Activated CD4-positive, alpha-beta T cell treated with anti-CD3 and anti-CD28 coated beads, Interleukin-10, Interleukin-2, amounts not matched to agents 100 ng/mL and 50 ng/mL, durations not matched to agents 16 hours and 8 hours (primary cell): ENCODE results near the gene OTOR.

Source experiments
- DNase-seq: peaks from one replicate; pipeline ENCODE4 v3.0.0-alpha.2; 2020

OTOR gene, protein sequence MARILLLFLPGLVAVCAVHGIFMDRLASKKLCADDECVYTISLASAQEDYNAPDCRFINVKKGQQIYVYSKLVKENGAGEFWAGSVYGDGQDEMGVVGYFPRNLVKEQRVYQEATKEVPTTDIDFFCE

DNA sequence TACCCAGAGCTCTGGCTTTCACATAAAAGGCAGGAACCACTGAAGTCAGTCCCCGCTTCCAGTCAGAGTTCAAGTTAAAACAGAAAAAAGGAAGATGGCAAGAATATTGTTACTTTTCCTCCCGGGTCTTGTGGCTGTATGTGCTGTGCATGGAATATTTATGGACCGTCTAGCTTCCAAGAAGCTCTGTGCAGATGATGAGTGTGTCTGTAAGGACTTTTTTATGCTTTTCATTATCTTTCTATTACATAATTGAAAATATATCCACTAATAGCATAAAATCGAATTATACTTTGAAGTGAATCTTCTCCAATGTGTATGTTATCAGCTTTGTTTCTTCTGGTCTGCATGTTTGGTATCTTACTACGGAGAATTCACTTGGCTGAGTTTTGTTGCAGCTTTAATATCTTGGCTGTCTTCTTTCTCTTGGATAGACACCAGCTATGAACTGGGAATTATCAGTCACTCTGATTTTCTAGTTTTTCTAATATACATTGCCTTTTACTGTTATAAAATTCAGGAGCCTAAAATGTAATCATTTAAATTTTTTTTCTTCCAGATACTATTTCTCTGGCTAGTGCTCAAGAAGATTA lies at the start of gene OTOR:
Gene OTOR (plus strand): TSS at position 51 of the 593 bp plus-strand sequence. CDS start 44 bp downstream, at position 95.
- no peak for DNase-seq

DNA sequence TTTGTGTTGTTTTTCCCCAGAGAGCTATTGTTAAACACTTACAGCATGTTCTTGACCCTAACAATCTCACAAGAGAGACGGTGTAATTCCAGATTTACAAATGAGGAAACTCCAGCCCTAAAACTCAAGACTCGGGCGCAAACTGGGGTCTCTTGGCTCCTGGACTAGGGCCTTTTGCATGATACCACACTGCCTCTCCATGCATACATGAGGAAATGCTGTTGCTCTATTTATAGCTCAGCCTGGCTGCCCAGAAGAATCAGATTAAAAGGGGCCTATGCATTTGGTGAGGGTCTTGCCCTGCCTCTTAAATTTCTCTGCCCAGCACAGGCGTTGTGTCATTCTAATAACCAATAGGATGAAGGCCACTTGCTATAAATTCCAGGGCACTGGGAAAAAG lies 48.9 kb upstream of the OTOR start:
- no peak for DNase-seq

DNA sequence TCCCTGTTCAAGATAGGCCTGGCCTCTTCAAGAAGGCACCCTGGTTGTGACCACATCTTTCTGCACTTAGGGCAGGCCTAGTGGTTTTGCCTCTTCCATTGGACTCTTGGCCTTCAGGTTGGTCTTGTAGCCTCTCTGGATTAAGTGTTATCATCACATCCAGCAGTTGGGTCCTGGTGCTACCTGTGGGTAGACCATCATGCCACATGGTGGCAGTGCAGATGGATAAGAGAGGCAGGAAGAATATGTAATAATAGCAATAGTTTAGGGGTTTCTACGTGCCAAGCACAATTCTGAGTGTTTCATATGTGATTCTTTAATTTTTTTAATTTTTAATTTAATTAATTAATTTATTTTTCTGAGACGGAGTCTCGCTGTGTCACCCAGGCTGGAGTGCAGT lies 46.9 kb upstream of the OTOR start:
- peak; percentile 25 for DNase-seq

DNA sequence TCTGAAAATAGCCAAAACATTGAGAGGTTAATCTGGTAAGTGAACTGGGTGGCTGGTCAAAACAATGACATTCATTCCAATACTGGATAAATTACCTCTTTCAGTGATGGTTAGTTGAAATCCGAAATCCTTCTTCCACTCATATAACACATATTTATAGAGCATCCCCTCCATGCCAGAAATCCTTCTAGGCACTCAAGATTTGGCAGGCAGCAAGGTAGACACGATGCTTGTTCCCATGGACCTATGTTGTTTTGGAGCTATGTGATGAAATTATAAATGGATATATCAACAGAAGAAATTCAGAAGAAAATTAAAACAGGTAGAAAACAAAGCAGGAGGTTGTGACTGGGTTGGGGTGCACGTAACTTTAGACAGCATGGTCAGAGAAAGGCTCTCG lies 44.6 kb upstream of the OTOR start:
- no peak for DNase-seq

DNA sequence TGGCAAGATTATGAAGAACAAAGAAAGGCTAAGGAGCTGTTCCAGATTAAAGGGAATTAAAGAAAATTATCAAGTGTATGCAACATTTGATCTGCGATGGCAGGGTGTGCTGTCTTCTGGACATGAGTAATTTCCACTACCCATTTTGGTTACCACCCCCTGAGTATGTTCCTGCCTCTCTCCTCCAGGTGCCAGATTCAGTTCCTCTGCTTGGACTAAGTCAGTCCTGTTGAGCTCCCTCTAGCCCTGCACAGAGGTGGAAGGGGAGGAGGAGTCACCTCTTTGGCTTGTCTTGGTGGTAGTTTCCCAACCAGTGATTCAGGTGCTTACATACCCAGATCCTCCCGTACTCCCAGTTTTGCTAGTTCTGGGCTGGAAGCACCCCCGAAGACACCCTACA lies 40.5 kb upstream of the OTOR start:
- no peak for DNase-seq

DNA sequence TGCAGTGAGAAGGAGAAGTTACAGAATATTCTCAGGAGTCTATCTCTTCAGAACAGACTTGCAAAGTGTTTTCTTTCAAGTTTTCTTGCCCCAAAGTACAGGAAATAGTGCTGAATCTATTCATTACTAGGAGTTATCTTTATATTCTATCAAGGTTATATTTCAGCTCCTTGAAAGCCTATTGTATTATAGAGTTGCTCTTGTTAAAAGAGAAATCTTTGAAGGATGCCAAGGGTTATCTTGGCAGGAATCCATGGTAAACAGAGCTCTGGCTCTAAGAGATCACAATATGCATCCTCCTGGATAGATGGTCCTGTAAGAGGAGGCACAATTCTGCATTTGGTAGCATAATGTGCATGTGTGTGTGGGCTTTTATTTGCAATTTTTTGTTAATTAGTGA lies 39.6 kb upstream of the OTOR start:
- DNase-seq = no peak

DNA sequence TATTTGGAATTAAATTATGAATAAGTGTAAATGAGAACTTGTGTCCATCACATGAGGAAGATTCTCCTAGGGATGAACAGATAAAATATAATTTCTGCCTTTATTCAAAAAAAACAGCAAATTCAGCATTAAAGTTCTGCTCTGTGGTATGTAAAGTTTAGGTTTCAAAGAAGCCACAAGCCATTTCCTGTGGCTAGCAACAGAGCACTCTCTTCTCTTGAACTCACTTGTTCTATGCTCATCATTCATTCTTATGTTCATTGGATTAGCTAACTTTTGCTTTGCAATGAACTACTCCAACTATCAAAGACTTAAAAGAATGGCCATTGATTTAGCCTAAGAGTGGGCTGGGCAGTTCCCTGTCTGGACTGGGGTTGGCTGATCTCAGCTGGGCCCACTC lies 39.1 kb upstream of the OTOR start:
- DNase-seq = peak; percentile 51

DNA sequence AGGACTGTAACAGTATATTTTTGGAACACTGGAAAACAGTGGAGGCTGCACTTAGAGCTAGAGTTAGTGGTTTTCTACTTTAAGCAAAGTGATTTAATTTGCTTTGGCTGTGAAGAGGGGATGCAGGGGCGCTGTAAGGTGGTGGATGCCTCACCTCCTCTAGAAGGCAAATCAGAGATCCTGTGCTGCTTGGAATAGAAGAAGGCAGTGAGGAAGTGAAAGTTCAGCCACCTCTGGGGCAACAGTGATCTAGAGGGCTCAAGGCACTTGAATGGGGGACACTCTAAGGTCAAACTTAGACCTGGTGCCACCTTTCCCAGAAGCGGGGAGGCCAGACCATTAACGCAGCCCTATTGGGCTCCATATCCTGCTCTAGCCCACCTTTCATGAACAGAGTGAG lies 37.4 kb upstream of the OTOR start:
- no peak for DNase-seq

DNA sequence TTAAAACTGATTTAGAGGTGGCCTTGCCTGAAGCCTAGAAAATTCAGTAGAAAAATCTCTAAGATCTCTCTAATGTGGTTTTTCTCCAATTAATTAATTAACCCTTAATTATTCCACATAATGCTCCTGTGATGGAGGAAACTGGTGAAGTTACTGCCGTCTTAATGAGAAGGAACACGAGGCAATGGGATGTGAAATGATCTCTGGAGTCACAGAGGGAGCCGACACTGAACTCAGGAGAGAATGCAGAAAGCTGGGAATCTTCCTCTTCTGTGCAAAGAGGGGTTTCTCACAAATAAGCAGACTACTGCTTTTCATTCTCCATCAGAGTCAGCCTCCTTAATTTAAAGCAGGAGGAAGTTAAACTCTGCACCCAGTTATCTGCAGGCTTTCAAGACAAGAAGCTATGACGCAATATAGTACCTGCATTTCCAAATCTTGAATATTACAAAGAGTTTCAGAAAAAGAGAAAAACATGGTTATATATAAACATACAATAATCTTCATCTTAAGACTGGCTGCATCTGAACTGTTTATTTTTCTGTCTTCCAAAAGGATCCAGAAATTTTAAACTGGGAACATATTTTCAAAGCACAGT lies 36.4 kb upstream of the OTOR start:
- DNase-seq = no peak

DNA sequence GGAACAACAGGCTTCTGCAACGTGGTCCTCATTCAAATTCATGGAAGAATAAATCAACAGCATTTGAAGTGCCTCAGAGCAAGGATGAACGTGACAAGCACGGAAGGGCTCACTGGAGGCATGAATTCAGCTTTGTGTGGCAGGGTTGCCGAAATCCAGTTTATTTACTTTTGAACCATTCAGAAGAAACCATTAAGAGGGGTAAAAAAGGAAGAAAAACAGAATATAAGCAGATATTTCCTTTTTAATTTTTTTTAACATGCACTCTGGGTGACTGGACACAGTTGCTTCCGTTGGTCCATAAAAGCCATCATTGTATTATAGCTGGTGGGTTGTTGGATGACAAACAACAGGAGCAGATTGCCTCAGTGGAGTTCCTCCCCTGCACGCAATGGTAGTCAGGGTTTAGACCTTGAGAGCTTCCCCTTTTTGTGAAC lies 35.6 kb upstream of the OTOR start:
- no peak for DNase-seq

DNA sequence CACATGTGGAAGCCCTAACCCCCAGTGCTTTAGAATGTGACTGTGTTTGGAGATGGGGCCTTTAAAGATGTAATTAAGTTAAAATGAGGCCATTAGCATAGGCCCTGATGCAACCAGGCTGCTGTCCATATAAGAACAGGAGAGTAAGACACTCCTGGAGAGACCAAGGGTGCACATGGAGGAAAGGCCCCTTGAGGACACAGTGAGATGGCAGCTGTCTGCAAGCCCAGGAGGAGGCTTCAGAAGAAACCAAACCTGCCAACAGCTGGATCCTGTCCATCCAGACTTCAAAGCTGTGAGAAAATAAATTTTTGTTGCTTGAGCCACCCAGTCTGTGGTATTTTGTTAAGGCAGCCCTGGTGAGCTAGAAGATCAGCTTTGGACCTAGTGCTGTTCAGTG lies 35.1 kb upstream of the OTOR start:
- no peak for DNase-seq

DNA sequence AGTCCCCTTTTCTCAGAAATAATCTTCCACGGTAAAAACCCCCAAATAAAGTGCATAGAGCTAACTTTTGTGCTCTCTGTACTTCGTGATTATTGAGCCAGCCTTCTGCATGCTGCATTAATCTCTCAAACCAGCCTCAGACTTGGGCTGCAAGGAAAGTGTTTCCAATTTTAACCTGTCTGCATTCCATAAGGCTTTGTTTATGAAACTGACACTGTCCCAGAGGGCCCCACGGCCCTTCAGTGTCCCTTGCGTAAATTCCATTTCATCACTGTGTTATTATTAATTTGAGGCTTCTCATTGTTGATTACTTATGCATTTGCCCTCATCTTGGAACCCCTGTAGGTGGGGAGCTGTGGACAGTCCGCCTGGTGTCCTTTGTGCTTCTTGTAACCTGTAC lies 33.9 kb upstream of the OTOR start:
- DNase-seq = no peak

DNA sequence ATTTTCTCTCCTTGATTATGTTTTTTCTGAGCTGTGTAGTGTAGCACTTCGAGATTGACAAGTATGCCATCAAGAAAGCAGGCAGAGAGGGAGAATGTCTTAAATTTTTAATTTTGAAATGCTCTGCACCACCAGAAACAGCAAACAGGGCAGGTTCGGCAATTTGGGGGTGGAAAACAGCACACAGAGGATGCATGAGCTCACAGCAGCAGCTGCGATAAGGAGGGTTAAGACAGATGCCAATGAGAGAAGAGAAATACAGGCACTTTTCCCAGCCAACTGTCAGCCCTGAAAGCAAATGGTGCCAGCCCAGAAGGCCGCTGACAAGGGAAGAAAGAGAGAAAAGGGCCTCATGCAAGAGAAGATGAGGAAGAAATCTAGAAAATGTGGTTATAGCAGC lies 33.4 kb upstream of the OTOR start:
- no peak for DNase-seq

DNA sequence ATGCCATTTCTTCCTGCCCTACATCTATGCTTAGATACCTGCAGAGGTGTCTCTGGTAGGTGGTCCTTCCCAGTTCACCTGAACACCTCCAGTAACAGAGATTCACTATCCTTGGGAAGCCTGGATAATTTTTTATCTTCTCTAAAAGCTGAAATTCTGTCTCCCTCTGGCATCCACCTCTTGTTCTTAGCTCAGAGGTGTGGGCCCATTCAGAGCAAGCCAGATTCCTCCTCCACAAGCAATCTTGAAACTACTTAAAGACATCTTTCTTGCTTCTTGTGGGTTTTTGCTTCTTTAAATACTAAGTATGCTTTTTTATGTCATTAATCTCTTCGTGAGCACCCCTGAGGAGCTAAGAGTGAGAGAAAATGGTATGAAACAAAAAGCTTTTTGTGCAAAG lies 28.7 kb upstream of the OTOR start:
- DNase-seq = no peak

DNA sequence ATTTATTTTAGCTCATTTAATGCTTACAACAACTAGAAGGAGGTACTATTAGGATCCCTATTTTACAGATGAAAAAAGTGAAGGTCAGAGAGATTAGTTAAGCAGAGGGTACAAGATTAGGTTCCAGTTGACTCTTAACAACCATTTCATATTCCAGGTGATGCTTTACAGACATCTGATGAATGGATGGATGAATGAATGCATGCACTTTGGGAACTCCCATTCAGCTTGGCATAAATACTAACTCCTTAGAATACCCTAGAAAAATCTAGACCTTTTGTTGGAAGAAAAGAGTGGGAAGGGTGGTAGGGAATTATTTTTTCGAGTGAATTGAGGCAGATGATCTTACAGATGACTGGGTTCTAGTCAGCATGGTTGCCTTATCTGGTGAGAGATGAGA lies 19.1 kb upstream of the OTOR start:
- no peak for DNase-seq

DNA sequence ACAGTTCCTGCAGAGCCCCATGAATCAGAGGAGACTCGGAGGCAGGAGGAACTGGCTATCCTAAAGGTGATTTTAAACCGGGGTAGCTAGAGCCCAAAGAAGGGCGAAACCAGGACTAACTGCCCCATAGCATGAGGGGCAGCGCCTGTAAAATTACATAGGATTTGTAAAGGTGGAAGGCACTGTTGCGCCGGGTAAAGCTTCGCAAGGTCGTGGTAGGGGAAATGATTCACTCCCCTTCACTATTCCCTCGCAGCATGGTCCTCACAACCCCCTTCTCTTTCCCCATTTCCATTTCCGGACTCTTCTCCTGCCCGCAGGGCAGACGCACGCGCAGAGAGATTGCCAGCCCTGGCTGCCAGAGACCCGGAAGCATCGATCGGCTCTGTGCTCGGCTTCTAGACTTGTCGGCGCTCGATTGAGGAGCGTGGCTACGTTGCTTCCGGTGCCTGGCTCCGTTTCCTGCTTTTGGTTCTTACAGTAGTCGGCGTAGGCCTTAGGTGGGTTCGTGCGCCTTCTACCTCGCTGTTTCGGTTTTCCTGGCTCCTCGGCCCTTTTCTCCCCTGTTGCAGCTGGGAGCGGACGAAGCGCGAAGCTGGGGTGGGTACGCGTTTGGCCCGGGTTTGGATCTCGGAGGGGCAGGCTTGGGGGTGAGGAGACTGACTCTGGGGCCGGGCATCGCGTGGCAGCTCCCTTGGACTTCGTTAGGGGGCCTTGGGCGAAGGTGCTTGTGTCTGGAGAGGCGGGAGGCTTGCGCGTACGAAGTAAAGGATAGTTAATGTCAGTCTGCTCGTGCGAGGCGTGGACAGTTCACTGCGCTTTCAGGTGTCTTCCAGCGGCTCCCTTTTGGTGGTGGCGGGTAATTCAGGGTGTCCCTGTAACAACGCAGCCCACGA lies 18.3 kb upstream of the OTOR start, which contains the start of gene SNRPB2:
Gene SNRPB2 (plus strand): TSS at position 462 of the 896 bp plus-strand sequence. CDS start 1,677 bp downstream, outside the sequence.
- peak; percentile 95 for DNase-seq

DNA sequence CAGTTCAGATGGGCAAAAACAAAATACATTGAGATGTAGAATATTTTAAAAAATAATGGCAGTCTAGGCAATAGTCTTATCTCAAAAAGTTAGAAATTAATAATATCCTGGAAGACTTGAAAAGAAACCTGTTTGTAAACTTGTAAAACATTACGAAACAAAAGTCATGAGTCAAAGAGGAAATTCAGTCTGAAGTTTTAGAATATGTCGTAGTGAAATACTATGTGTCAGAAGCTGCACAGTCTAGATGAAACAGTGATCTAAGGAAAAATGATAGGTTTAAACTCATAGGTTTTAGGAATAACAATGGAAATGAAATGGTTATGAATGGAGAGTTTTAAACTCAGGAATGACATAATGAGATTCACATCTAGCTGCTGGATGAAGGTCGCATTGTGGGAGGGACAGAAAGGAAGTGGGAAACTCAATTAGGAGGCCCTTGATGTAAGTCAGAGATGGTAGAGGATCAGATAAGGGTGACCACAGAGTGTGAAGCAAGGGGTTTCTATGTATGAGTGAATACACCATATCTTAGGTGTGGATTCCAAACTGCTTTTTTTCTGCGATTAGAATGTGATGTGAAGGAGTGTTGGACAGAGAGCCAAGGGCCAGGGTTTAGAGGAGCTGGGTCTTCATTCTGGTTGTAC lies 15.5 kb upstream of the OTOR start:
- peak; percentile 80 for DNase-seq

DNA sequence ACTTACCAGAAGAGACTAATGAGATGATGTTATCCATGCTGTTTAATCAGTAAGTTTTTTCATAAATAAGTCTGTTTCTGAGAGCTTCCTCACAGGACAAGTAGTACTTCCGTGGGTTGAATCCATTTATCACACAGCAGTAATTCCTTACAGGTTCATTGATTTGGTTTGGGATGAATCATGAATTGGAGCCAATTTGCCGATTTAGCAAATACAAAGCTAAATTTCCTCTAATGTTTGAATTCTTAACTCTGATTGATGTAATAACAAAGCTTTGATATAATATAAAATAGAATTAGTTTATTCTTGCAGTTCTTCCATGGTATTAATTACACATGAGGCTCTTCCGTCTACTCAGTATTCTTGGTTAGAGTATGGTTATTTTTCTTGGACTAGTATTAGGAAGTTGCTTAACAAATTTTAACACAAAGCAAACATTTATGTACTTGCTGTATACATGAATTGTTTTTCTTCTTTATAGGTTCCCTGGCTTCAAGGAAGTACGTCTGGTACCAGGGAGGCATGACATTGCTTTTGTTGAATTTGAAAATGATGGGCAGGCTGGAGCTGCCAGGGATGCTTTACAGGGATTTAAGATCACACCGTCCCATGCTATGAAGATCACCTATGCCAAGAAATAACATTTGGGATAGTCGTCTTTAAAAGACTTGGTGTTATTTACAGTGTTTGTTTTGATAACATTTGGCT lies 7.6 kb upstream of the OTOR start:
- no peak for DNase-seq

DNA sequence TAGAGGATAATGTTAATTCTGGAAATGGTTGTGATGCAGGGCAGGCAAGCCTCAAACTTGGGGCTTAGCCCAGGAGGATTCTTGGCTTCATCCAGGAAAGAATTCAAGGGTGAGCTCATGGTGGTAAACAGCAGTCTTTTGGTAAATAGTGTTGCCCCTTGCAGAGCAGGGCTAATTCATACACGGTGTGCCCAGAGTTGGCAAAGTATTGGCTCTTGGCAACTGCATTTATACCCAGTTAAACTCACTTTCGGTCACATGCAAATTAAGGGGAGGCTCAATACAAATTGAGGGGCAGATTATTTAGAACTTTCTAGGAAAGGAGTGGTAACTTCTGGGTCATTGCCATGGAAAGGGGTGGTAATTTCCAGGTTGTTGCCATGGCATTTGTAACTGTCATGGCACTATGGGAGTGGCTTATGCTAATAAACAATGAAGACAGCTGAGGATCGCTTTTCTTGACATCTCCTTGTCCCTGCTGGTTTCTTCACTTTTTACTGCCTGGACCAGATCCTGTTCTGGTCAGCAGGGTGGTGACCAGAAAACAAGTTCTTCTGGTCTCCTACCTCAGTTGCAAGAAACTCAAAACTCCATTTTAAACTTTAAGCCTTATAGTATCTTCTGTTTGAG lies 3.9 kb upstream of the OTOR start:
- DNase-seq = no peak

DNA sequence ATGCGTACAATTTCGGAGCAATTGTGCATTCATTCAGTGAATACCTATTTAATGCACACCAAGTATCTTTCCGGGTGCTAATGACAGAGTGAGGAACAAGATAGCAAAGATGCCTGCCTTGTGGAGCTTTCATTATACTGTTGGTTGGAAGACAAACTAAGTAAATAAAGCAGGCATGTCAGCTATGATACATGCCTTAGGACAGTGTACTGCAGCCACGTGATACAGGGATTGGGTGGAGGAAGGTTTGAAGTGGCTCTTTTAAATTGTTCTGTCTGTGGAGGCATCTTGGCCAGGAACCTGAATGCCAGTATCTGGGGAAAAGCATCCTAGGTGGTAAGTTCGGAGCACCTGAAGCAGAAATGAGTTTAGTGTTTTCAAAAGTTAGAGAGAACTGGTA lies 3.0 kb upstream of the OTOR start:
- no peak for DNase-seq

DNA sequence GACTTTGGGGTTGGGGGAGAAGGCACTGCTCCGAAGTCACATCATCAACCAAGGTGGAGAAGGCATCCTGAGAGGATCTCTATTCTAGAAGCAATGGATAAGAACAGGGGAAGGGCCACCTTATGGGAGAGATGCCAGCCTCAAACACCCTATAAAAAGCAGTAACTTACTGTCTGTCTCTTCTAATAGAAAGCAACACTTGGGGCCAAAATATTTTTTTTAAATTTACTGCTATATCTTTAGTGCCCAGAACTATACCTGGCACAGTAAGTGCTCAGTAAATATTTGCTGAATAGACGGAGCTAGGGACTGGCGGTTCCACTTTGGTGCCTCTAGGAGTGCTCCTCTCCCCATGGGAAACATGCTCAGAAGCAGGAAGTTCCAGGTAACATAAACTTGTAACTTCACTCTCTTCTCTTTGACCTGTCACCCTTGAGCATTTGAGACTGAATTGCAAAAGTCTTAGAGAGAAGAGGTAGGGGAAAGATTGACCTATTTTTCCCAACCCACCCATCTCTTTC lies 807 bp upstream of the OTOR start:
- DNase-seq = no peak

DNA sequence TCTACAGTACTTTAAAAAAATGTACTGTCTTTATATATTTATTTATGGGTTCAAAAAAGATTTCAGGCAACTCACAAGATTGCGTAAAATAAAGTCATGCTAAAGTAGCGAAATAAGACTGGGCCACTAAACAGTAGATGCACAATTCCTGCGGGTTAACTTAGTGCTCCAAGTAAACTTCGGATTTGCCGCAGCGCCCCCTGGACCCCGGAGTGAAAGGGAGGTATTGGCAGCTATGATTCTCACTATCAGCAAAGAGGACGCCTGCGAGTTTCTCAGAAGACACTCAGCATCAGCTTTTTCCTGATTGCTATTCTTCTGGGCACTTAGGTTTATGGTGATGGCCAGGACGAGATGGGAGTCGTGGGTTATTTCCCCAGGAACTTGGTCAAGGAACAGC lies 1.4 kb downstream of the OTOR start:
- no peak for DNase-seq
